NCI-H748 (cell line): ENCODE data around the gene ESRRG.

Experiments used
- DNase-seq: peaks from one replicate; lab custom pipeline; 2025; ENCODE audit not compliant: unreplicated experiment; lab: John Stamatoyannopoulos, UW

ESRRG gene

GRCh38 chr1:216632980-216633379 lies 90.2 kb downstream of the ESRRG start:
- DNase-seq: no peak

- no peak for DNase-seq
Observed at GRCh38 chr1:216630532-216630931, 92.7 kb downstream of the ESRRG start.

GRCh38 chr1:216627252-216627651 lies 96.0 kb downstream of the ESRRG start:
- DNase-seq: no peak

GRCh38 chr1:216626394-216627067 lies 96.7 kb downstream of the ESRRG start:
- DNase-seq: no peak

- DNase-seq: no peak
Observed at GRCh38 chr1:216621536-216621935, 101.7 kb downstream of the ESRRG start.

GRCh38 chr1:216617081-216617875 lies 106.0 kb downstream of the ESRRG start:
- DNase-seq: no peak

- DNase-seq: no peak
Observed at GRCh38 chr1:216616425-216616824, 106.8 kb downstream of the ESRRG start.

- DNase-seq: no peak
Observed at GRCh38 chr1:216614011-216614934, 109.0 kb downstream of the ESRRG start.

- DNase-seq: no peak
Observed at GRCh38 chr1:216612291-216612690, 110.9 kb downstream of the ESRRG start.

- no peak for DNase-seq
Observed at GRCh38 chr1:216607067-216607697, 116.0 kb downstream of the ESRRG start.

GRCh38 chr1:216606047-216606637 lies 117.1 kb downstream of the ESRRG start:
- no peak for DNase-seq

GRCh38 chr1:216604771-216605170 lies 118.5 kb downstream of the ESRRG start:
- no peak for DNase-seq

- DNase-seq: peak; percentile 68
Observed at GRCh38 chr1:216600730-216601609, 122.3 kb downstream of the ESRRG start.

- DNase-seq: no peak
Observed at GRCh38 chr1:216599851-216600250, 123.4 kb downstream of the ESRRG start.

GRCh38 chr1:216598448-216598847 lies 124.8 kb downstream of the ESRRG start:
- DNase-seq: no peak

- no peak for DNase-seq
Observed at GRCh38 chr1:216596281-216596862, 126.9 kb downstream of the ESRRG start.

GRCh38 chr1:216587715-216588114 lies 135.5 kb downstream of the ESRRG start:
- DNase-seq: no peak

GRCh38 chr1:216582151-216582550 lies 141.1 kb downstream of the ESRRG start:
- DNase-seq: no peak

GRCh38 chr1:216580538-216581057 lies 142.6 kb downstream of the ESRRG start:
- DNase-seq: no peak
